ENCODE data around the gene ARIH1.
"Not testable (repeated sequence)": the region's sequence is repeated elsewhere in the genome, so short reads cannot be mapped to it uniquely, and the experiment has no call there.

ARIH1 gene

DNA sequence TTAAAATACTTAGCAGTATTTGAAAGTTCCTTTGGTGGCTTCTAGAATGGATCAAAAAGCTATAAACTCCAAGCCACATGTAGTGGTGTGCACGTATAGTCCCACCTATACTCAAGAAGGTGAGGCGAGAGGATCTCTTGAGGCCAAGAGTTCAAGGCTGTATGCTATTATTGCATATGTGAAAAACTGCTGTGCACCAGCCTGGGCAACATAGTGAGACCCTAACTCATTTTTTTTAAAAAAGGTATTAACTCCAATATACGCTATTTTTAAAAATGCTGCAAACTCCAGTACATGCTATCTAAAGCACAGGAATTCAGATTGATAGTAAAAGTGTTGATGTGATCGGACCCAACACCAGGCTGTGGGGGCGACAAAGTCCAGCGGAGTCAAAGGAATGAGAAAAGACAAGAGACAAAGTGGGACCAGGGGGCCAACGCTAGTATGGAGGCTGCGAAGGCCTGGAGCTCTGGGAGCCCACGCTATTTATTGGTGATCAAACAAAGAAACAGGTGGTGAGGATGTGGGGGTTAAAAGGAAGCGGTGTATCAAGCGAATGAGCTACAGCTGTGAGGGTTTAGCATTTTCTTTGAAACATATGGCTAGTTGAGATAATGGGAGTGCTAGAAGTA lies 66.6 kb downstream of the ARIH1 start:
- no peak for FAIRE-seq

DNA sequence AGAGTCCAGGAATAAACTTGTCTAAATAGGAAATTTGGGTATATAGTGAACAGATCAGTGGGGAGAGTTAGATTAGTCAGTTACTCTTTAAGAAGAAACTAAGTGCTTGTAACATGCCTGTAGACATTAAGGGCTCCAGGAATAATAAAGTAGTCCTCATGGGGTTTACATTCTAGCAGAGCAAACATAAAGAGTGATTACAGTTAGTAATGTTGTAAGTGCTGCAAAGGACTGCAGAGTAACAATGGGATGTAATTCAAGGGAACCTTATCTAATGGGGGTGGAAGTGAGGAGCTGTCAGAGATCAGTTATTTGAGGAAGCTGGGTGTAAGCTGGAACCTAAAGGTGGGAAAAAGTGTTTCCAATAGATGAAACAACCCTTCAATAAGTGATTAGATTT lies 67.5 kb downstream of the ARIH1 start:
- FAIRE-seq: no peak

DNA sequence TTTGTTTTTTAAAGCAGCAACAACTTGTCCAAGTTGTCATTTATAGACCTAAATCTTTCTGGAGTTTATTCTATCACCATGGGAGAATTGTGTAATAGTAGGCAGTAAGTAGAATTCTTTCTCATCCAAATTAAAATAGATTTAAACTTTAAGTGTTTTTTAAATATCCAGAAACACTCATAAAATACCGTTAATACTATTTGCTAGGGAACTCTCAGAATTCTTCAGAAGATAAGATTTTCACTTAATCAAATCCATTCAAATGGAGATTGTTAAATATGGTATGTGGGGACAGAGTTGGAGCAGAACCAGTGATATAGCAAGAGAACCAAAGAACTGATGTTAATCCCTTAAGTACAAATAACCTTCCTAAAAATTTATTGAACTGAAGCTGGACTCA lies 71.0 kb downstream of the ARIH1 start:
- no peak for FAIRE-seq

DNA sequence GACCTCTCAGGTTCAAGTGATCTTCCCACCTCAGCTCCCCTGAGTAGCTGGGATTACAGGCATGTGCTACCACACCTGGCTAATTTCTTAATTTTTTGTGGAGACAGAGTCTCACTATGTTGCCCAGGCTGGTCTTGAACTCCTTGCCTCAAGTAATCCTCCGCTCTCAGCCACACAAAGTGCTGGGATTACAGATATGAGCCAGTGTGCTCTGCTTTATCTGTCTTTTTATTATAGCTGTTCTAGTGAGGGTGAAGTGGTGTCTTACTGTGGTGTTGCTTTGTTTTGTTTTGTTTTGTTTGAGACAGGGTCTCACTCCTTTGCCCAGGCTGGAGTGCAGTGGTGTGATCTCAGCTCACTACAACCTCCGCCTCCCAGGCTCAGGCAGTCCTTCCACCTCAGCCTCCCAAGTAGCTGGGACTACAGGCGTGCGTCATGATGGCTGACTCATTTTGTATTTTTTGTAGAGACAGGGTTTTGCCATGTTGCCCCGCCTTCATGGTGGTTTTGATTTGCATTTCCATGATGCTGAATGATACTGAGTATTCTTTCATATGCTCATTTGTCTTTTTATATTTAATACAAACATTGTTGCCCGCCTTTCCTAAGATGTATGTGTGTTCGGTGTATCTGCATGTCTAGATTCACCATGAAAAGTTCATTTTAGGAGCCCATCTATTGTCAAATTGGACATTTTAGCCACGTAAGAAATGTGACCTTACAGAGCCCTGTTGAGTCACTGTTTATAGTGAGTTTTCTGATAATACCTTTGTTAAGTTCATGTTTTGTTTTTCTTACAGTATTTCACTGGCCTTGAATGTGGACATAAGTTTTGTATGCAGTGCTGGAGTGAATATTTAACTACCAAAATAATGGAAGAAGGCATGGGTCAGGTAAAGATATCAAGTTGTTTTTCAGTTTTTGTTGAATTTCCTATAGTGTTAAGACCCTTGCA lies 80.6 kb downstream of the ARIH1 start:
- no peak for FAIRE-seq

DNA sequence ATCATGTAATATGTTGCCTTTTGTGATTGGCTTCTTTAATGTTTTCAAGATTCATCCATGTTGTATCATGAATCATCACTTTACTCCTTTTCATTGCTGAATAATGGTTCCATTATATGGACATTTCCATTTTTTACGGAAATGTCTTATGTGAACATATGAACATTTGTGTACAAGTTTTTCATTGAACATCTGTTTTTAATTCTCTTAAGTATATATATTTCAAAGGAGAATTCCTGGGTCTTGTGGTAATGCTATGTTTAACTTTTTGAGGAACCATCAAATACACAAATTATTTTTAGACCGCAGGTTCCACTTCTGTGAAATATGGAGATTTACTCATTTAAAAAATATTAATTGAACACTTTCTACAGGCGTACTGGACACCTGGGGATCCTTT lies 85.7 kb downstream of the ARIH1 start:
- FAIRE-seq: no peak

DNA sequence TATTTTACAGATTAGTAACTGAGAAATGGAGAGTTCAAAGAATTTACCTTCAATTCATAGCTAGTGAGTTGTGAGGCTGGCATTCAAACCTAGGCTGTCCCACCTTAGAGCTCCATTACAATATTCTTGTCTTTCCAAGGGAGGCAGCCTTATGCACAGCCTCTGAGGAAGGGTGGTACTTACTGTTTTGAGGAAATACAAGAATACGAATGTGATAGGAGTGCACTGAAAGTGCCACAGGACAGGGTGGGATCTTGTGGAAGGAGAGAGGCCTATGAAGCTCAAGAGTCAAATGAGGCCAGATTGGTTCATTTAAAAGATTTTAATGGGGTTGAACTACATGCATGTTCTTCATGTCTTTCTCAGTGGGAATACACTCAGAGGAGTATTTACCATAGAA lies 86.3 kb downstream of the ARIH1 start:
- no peak for FAIRE-seq

DNA sequence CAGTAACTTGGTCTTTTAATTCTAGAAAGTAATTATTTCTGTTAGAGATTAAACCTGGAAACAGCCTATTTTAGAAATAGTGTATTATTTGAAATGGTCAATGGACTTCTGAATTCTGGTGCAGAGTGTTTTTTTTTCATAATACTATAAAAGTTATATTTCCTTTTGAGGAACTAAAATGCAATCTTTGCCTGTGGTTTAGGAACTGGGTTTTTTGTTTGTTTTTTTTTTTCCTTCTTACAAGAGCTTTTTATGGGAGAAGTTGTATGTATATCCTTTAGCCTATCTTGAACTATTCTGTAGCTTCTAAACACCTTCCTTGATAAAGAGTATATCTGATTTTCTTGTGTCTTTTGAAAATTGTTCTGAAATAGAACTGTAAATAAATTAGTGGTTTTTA lies 88.3 kb downstream of the ARIH1 start:
- FAIRE-seq: no peak

DNA sequence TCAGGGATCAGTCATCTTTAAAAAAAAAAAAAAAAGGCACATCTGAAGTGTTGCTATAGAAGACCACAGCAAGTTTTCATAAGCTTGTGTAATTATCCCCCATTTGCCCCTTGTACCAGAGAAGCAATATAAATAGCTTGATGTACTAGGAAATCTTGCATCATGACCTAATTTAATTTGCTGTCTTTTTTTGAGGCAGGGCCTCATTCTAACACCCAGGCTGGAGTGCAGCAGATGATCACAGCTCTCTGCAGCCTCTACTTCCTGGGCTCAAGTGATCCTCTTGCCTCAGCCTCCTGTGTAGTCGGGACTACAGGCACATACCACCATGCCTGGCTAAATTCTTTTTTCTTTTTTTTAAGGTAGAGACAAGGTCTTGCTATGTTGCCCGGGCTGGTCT lies 88.7 kb downstream of the ARIH1 start:
- FAIRE-seq: no peak

DNA sequence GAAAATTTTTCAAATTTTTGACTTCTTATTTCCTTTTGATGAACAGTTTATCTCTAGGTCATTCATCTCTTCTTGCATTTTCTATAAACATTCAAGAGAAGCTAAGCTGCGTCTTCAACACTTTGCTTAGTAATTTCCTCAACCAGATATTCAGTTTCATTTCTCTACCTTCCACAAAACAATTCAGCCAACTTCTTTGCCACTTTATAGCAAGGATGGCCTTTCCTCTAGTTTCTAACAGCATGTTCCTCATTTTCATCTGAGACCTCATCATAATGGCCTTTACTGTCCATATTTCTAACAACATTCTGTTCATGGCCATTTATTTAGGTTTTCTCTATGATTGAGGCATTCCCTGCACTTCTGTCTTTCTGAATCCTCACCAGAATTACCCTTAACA lies 90.0 kb downstream of the ARIH1 start:
- FAIRE-seq: no peak

DNA sequence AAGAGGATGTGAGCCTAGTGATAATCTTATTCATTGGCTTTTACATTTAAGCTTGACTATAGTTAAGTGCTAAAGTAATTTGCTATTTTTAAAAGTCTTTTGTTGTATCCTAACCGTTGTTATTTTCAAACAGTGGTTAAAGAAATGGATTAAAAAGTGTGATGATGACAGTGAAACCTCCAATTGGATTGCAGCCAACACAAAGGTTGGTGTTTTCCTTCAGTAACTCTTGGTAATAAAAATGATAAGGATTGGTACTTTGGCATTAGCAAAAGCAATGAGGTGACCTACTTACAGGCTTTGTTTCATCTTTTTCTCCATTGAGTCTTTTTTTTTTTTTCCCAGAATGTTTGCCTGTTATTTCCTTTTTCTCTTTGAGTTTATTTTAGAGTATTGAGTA lies 92.8 kb downstream of the ARIH1 start:
- no peak for FAIRE-seq

DNA sequence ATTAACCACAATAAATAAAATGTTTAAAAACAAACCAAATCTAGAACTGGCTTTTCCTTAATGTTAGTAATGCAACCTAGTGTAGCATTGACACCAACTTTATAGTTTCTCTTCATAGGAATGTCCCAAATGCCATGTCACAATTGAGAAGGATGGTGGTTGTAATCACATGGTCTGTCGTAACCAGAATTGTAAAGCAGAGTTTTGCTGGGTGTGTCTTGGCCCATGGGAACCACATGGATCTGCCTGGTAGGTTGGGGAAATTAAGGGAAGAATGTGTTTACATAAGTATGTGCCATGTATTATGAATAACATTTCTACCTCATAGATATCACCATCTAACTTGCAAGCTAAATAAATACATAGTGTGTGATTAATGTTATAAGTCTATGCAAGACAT lies 95.9 kb downstream of the ARIH1 start:
- no peak for FAIRE-seq

DNA sequence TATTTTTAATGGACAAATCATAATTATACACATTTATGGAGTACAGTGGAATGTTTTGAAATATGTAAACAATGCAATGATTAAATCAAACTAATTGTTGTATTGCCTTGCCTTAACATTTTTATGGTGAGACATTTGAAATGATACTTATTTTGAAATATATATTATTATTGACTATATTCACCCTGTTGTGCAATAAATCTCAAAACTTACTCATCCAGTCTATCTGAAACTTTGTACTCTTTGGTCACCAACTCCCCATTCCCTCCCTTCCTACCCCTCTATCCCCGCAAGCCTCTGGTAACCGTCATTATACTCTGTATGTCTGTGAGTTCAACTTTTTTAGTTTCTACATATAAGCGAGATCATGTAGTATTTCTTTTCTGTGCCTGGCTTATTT lies 105.7 kb downstream of the ARIH1 start:
- no peak for FAIRE-seq

DNA sequence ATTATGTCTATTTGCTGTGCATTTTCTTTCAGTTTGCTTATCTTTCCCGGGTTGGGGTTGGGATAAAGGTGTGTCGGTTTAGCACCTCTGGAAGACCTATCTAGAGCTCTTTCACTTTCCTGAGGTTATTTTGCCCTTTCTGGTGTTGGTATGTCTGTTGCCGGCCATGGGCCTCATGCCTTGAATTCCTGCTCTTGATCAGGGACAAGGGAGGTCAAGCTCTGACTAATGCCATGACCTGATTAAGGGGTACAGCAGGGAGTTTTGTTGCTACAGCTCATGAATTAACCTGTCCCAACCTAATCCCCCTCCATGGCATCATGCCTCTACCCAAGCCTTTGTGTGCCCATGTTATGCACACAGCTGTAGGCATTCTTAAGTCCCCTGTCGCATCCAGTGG lies 109.9 kb downstream of the ARIH1 start:
- no peak for FAIRE-seq

DNA sequence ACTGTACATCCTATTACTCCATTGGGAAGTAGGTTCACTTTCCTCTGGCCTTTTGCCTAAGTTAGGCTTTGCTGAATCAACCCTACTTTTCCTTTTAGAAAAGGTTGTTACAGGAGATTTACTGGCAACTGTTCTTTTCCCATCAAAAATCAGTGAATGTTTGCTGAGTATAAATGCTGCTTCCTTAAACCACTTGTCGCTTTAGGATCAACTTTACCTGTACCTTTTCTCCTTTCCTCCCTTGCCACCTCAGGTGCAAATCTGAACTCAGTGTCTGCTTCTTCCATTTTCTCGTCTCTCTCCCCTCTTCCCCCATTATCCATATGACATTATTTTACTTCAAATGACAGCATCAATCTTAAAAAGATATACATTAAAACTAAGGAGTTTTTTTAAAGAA lies 110.9 kb downstream of the ARIH1 start:
- FAIRE-seq: no peak

DNA sequence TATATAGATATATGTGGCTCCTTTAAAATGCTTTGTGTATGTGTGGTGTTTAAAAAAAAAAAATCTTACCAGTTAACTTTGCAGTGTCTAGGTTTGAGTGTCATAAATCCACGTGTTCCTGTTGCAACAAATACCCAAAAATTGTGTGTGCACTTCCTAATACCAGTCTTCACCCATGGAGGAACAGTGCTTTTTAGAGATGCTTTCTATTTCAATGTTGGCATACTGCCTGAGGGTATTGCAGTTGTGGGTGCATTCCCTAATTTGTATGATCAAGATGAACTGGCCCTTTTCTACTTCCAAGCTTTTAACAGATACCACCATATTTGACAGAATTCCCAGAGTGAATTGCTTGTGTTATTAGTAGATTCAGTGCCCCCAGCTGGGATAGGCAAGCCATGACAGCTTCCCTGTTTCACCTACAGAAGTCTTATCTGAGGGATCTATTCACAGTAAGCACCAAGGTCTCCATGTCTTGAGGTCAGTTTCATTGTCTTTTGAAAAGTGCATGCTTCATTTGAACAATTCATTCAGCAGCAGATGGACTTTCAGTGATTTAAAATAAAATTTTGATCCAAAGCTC lies 111.4 kb downstream of the ARIH1 start:
- no peak for FAIRE-seq

DNA sequence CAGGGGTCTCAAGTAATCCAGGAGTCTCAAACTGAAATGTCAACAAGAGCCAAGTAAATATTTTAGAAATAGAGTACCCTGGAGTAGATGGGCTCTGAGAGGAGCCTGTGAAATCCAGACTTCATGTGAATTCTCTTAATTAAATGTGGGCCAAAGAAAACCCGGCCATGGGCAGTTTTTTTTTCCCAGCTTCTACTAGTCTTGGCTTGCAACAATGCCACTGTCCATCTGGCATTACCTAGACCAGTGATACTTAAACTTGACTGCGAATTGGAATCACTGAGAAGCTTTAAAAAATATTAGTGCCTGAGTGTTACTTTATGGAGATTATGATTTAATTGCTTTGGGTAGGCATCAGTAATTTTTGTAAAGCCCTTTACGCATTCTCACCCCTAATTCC lies 114.0 kb downstream of the ARIH1 start:
- no peak for FAIRE-seq

DNA sequence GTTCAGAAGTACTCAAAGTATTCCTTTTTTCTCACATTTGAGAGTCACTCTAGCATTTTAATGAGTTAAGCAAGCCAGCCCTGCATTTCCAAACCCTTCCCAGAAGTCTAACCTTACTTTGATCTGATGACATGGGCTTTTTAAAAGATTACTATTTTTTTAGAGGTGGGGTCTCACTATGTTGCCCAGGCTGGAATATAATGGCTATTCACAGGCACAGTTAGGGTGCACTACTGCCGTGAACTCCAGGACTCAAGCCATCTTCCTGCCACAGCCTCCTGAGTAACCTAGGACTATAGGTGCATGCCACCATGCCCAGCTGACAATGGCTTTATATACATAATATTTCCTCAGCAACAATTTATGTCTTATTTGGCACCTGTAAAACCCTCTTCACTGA lies 116.3 kb downstream of the ARIH1 start:
- FAIRE-seq: no peak

DNA sequence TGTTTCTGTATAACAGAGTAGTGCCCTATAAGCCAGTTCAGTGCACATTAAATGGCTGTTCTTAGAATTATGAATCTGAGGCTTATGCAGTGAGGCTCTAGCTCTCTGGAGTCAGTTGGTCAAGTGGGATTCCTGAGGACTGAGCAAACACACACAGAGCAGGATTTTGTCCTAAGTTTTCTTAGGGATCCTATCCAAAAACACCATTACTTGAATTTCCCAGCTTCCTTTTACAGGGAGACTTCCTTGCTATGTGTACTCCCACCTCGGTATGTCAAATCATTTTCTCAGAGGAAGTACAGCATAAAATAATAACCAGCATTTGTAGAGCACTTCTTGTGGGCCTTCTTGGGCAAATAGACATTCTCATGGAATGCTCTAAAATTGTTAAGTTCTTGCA lies 117.2 kb downstream of the ARIH1 start:
- no peak for FAIRE-seq

DNA sequence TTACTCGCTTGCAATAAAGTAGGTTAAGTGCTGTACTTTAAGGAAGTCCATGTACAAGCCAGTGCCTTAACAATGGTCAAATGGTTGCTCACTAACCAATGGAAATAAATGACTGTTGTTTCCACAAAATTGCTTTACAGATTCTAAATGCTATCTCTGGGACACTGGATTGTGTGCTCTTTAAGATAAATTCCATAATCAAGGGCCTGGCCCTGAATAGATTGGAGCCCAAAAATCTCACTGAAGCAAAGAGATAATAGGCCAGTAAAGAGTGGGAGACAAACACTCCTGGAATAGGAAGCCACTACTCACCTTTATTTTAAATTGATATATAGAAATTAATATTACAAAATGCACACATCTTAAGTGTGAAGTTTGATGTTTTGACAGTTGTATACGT lies 118.0 kb downstream of the ARIH1 start:
- FAIRE-seq: no peak

DNA sequence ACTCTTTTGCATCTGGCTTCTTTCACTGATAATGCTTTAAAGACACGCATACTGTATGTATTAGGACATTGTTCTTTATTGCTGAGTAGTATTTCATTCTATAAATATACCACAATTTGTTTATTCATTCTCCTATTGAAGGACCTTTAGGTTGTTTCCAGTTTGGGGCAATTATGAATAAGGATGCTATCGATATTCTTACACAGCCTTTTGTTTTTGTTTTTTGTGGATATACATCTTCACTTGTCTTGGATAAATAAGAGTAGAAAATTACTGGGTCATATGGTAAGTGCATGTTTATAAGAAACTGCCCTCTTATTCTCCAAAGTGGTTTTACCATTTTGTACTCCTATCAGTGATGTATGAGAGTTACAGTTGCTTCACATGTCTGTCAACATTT lies 118.5 kb downstream of the ARIH1 start:
- FAIRE-seq: no peak

DNA sequence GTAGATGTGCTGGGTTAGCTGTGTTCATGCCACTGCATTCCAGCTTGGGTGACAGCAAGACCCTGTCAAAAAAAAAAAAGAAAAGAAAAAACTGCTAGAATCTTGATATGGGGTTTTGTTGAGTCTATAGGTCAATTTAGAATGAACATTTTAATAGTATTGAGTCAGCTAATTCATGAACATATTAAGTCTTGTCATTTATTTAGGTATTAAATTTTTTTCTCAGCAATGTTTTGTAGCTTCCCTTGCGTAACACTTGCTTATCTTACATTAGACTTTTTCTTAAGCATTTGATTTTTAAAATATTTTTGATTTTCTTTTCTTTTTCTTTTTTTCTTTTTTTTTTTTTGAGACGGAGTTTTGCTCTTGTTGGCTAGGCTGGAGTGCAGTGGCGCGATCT lies 119.7 kb downstream of the ARIH1 start:
- no peak for FAIRE-seq

DNA sequence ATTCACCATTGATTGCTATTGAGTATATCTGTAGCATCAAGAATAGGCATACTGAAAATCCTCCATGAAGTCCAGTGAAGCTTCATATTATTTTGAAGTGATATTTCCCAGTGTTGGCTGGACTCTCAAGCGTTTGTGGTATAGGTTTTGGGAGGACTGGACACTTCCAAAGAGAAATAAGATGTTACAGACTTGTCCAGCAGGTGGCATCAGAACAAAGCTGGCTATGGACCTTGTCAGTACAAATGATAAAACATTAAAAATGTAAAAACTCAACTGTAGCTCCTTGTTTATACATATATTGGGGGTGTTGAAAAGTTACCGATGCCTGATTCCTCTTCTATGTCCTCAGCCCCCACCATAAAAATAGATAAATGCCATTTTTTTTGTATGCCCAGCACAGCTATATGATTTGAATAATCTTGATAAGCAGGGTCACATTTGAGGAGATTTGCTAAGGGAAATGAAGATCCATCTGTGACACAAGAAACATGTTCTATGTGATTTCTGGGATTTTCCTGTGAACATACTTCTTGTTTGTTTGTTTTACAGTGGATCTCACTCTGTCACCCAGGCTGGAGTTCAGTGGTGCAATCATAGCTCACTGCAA lies 125.8 kb downstream of the ARIH1 start:
- peak; percentile 95 for FAIRE-seq

DNA sequence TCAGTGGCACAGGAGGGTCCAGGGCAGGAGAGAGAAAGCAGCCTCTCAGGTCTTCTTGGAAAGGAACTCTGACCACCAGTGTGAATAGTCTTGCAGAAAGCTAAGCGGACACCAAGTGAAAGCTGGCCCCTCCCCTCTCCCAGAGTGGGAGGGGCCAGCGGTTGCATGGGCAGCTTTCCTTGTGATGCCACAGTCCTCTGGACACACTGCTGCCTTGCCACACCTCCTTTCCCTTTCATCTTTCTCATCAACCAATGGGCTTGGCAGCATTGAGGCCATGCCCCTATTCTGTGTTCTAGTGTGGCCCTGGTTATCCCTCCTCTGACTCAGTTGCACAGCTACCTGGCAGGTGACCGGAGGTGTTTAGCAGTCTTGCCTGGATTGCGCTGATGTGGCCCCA lies 130.7 kb downstream of the ARIH1 start:
- no peak for FAIRE-seq

DNA sequence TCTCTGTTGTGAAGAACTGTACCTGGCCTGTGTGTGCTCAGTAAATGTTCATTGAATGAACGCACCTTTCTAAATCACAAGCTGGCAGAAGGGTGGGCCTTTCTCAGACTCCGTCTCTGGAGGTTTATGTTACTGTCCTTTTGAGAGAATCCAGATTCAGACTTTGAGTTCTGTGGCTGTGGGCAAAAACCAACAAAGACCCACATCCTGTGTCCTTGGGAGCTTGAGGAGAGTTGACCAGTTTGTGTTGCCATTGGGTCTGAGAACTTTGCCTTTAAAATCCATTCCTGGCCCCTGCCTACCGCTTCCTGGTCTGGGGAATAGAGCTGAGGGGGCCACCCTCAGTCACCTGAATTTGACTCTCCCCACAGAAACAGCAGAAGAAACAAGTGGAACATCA lies 134.0 kb downstream of the ARIH1 start:
- not testable (repeated sequence) for FAIRE-seq

All from A204.1 (cell line).